Measurements from ENCODE around the gene KASH5.

The KASH5 gene

DNA sequence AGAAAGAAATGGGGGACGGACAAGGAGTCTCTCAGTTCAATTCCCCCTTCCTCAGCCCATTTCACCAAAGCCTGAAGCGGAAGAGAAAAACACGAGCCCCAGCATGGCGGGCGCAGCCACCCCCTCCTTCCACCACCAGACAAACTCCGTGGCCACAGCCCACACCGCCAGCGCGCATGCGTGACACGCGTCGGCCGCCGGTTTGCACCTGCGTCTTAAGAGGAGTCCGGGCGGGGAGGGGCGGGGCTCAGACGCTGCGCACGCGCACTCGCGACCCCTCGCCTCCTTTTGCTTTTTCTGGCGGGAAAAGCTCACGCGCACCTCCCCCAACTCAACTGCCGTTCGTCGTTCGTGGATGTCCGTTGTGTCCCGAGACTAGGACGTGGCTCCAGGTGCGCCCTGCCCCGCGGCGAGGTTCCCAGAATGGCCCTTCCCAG is at the start of gene KASH5:
TSS of gene KASH5 (plus strand) at position 314 of the 437 bp plus-strand sequence. CDS start 2,635 bp downstream, outside the sequence.
- peak; percentile 81 for DNase-seq

- no peak for DNase-seq
These were observed 49.3 kb upstream of the KASH5 start for GRCh38 chr19:49338691-49339300.

DNA sequence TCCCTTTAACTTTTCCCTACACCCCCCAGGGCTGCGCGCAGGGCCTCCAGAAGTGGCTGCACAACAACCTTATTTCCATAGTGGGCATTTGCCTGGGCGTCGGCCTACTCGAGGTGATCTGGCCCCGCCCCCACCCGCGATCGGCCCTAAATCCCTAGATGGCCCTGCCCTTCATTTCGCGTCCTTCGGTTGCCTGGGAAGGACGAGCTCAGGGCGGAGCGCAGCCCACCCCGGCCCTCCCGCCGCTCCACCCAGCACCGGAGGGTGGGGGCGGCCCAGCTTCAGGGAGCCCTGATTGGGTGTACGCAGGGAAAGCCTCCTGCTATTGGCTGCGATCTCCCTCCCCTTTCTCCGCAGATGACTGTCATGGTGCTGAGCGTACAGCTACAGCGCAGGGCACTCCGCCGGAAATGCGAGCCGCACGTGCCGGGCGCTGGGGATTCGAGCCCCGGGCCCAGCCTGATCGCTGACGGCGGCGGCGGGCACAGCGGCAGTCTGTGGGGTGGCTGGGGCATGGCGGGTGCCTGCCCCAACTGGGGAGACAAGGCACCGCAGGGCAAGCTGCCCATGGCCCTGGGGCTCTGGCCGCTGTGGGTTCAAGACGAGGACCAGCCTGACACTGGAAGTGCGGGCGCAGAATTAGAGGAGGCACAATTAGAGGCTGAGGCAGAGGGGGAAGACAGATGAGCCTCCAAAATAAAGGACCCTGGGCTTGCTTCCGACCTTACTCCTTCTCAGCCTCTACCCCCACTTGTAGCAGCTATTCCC is 48.6 kb upstream of the KASH5 start:
- no peak for DNase-seq

DNA sequence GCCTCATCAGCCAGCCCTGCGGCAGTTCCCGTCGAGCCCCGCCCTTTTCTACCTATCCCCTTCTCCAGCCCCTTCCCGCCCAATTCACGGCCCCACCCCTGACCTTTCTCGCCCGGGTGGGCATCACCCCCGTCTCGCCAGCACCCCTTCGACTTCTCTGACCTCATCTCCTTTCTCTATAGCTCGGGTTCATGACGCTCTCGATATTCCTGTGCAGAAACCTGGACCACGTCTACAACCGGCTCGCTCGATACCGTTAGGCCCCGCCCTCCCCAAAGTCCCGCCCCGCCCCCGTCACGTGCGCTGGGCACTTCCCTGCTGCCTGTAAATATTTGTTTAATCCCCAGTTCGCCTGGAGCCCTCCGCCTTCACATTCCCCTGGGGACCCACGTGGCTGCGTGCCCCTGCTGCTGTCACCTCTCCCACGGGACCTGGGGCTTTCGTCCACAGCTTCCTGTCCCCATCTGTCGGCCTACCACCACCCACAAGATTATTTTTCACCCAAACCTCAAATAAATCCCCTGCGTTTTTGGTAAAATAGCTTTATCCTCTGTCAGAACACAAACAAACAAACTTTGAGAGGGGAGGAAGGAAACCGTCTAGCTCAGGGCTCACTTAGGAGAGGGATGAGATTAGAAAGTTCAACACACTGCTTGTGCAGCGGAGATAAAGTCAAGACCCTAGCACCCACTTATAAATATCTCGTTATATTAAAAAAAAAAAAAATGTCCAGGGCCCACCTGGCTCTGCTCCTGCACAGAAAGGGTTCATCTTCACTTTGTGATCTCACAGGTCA is 47.8 kb upstream of the KASH5 start:
- DNase-seq, result no peak

DNA sequence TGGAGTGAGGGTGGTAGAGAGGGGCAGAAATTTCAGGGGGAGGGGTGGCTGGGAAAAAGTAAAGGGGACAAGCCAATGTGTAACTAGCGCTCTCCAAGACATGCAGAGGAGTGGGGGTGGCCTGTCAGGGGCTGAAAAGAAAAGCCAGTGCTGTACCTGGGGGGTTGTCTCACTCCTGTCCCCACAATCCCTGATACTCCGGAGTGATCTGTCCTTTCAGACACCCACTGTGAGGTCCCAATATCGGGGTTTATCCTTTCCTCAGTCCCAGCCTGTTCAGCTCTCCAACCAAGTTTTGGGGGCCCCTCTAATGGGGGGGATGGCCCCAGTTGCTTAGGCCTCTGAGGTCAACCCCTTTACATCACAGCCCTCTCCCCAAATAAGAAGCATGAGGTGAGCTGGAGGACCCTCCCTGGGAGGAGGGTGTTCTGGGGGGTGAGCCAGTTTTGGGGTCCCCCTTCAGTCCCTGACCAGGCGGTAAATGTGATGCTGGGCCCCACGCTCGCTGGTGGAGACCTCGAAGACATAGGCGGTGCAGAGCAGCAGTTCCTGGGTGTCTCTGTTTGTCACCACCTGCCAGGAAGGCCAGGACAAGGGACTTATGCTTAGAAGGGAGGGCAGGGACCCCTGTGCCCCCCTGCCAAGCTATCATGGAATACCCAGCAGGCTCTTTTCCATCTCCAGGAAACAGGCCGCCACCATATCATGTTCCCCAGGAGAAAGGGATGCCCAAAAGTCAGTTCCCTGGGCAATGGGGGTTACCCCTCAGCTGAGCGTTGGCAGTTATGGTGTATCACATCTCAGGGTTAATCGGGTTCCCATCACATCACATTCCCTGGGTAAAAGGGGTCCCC is 47.0 kb upstream of the KASH5 start:
- DNase-seq, result no peak

GRCh38 chr19:49342291-49342721 is 45.7 kb upstream of the KASH5 start:
- no peak for DNase-seq

DNA sequence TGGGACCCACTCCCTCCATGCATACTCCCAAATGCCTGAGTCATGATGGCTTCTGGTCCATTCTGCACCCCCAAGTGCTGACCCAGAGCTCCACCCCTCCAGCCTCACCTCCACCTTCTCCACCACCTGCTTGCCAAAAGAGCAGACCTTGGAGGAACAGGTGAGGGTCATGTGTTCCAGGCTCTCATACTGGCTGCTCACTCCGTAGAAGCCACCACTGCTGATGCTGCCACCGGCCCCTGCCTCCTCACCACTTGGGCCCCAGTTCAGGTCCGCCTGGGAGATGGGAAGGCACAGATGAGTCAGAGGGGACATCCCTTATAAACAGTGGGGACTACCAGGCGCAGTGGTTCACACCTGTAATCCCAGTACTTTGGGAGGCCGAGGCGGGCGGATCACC is 44.9 kb upstream of the KASH5 start:
- no peak for DNase-seq

GRCh38 chr19:49344505-49345423 is 43.3 kb upstream of the KASH5 start:
- DNase-seq, result no peak

DNA sequence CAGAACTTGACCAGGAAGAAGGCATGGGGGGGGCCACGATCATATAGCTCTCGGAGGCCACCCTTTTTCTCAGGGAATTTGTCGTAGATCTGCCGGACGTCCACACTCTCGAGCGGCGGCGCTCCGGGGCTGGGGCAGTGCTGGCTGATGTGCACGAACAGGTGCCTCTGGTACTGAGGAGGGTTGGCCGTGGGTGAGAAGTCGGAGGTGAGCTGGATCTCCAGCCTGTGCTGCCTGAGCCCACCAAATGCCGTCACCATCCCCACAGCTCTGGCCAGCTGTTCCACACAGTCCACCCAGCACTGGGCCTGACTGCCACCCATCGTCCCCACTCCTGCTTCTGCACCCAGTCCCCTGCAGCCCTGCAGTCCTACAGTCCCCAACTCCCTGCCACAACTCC is 40.9 kb upstream of the KASH5 start:
- no peak for DNase-seq

DNA sequence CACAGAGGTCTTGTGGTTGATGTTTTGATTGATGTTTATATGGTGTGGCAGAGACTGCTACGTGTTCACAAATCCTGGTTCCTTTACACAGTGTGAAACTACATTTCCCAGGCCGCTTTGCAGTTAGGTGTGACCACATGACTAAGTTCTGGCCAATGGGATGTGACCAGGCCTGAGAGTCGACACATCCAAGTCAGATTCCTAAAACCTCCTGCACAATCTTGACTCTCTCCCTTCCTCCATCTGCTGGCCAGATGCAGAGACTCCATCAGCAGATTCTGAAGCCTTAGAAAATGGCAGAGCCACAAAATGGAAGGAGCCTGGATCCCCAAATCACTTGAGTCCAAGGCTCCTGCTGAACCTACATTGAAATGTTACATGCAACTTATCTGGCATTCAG is 40.2 kb upstream of the KASH5 start:
- DNase-seq, result no peak

DNA sequence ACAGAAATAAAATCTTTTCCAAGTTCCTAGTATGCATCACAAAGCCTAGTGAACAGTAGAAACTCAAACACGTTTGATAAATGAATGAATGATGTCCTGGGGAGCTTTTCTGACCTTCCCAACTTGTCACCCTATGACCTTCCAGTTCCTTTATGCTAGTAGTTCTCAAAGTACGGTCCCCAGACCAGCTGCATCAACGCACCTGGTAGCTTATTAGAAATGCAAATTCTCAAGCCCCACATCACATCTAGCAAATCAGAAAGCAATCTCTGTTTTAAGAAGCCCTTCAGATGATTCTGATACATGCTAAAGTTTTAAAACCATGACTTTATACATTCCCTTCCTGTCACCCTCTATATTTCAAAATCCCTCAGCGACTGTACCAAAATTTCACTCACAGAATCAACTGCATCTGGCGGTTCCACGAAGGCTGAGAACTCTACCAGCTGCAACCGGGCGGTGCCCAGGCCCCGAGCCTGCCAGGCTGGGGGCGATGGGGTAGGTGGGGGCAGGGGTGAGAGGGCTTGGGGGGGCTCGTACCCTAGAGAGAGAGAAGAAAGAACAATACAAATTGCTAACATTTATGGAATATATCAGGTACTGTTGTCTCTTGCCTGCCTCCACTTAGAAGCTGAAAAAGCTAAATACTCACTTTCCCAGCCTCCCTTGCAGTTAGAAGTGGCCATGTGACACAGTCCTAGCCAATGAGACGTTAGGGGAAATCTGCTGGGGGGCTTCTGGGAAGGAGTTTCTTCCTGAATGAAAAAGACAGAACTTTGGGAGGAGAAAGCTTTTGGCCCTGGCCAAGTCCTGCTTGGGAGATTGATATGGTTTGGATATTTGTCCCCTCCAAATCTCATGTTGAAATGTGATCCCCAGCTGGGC is 39.5 kb upstream of the KASH5 start:
- no peak for DNase-seq

- DNase-seq, result no peak
These were observed 38.5 kb upstream of the KASH5 start for GRCh38 chr19:49349567-49349966.

- DNase-seq, result no peak
These were observed 32.1 kb upstream of the KASH5 start for GRCh38 chr19:49355909-49356353.

GRCh38 chr19:49356382-49356781 is 31.7 kb upstream of the KASH5 start:
- DNase-seq, result no peak

DNA sequence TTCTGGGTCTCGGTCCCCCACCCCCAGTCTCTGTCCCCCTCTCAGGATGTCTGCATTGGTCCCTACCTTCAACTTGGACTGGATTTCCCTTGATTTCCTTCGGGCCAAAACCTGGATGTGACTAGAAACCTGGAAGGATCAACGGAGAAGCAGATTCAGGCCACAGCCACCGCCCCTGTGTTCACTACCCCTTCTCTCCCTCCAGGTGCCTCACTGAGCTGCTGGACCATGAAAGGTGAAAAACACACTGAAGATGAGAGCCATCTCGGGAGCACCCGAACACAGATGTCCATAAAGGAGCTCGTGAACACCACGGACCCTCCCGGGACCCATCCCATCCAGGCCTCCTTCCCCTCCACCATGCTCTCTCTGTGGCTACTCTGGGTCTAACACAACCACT is 30.9 kb upstream of the KASH5 start:
- no peak for DNase-seq

- DNase-seq, result no peak
These were observed 27.9 kb upstream of the KASH5 start for GRCh38 chr19:49359851-49360820.

DNA sequence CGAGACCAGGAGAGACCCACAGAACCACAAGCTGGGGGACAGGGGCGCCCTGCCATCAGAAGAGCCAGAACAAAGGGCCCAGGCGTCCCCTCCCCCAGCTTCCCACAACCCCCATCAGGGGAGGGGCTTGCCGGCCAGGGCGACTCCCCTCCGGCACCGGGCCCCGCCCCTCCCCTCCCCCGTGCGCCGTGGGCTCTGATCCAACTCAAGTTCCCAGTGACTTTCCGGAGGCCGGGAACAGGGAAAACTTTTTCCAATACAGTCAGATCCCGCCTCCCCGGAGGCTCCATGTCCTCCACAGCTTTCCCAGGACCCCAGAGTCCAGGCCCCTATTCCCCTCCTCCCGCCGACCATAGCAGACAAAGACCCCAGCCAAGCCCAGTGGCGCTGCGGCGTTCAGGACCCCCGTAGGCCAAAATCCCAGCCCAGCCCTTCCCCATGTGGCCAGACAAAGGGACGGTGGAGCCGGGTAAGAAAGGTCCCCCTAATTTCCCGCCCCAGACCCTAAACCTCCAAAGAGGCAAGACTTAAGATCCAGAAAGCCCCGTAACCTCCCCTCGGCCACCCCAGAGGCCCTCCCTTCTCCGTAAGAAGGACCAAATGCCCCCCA is 26.5 kb upstream of the KASH5 start:
- no peak for DNase-seq

- peak; percentile 37 for DNase-seq
These were observed 25.8 kb upstream of the KASH5 start, which contains the start of gene TEAD2 for GRCh38 chr19:49362048-49362928. Gene TEAD2, minus strand, starts transcription at chr19:49362416. Its CDS starts 2,341 bp downstream, at chr19:49360075.
